Endodermal cell (in vitro differentiated cells): ENCODE measurements around the gene NAA15. TPM values are rescaled to one million over a fixed set of nuclear protein-coding genes. Genes with fewer than 3 reads are reported as not detected.

Source experiments
- DNase-seq: peaks from one replicate; pipeline ENCODE4 v3.0.0-alpha.2; 2017
- H3K27ac ChIP-seq: 2 replicates; pipeline ENCODE4 v1.5.1; 2013; ENCODE audit warnings: mild to moderate bottlenecking, low read depth, low read length, moderate library complexity
- H3K27me3 ChIP-seq: 2 replicates; pipeline ENCODE4 v1.6.1; 2013; ENCODE audit warnings: mild to moderate bottlenecking, low read length, moderate library complexity; ENCODE audit not compliant: insufficient read depth, control insufficient read depth, poor library complexity, severe bottlenecking
- H3K36me3 ChIP-seq: 2 replicates; pipeline ENCODE4 v1.7.0; 2013; ENCODE audit warnings: mild to moderate bottlenecking, low read length, moderate library complexity; ENCODE audit not compliant: control insufficient read depth, insufficient read depth
- H3K4me1 ChIP-seq: one replicate; pipeline ENCODE4 v1.7.0; 2013; ENCODE audit warnings: low read length; ENCODE audit not compliant: control insufficient read depth, insufficient read depth
- H3K4me3 ChIP-seq: 2 replicates; pipeline ENCODE4 v1.5.1; 2013; ENCODE audit warnings: mild to moderate bottlenecking, low read length, moderate library complexity
- H3K9ac ChIP-seq: 2 replicates; pipeline ENCODE4 v1.6.1; 2013; ENCODE audit warnings: mild to moderate bottlenecking, low read length, moderate library complexity; ENCODE audit not compliant: poor library complexity, severe bottlenecking; ENCODE audit errors: extremely low read depth
- H3K9me3 ChIP-seq: 2 replicates; pipeline ENCODE4 v1.6.1; 2013; ENCODE audit warnings: mild to moderate bottlenecking, low read length, moderate library complexity; ENCODE audit not compliant: control insufficient read depth
- H3K27ac Mint-ChIP-seq: 2 replicates; pipeline ENCODE4 v1.8.0; 2020; ENCODE audit warnings: mixed read lengths
- H3K27me3 Mint-ChIP-seq: 2 replicates; pipeline ENCODE4 v1.8.0; 2021; ENCODE audit warnings: mild to moderate bottlenecking, mixed read lengths; ENCODE audit not compliant: insufficient read depth
- H3K36me3 Mint-ChIP-seq: 2 replicates; pipeline ENCODE4 v1.8.0; 2020; ENCODE audit warnings: low read depth, mixed read lengths
- H3K4me1 Mint-ChIP-seq: 2 replicates; pipeline ENCODE4 v1.8.0; 2020; ENCODE audit warnings: mixed read lengths
- H3K4me3 Mint-ChIP-seq: 2 replicates; pipeline ENCODE4 v1.8.0; 2020; ENCODE audit warnings: mild to moderate bottlenecking, moderate library complexity, mixed read lengths
- H3K9me3 Mint-ChIP-seq: 2 replicates; pipeline ENCODE4 v1.8.0; 2020; ENCODE audit warnings: mild to moderate bottlenecking, mixed read lengths
- CTCF ChIP-seq: fragments of 200-600 bp; sonication (generic); conservative IDR thresholded peaks from 2 replicates; pipeline ENCODE4 v1.5.0; 2021; ENCODE audit warnings: antibody characterized with exemption, mild to moderate bottlenecking
- WGBS, 2 experiments: methylation state at CpG; one replicate each; pipeline versions ENCODE4 v1.1.5 to v1.1.7; 2013; ENCODE audit warnings: missing lambda C conversion rate in 2 of 2, mixed read lengths in 1 of 2; ENCODE audit not compliant: insufficient coverage in 1 of 2, insufficient read length in 1 of 2; 5-methylcytosine and 5-hydroxymethylcytosine counted together
- total RNA-seq, 2 donors: library from RNA; stranded (reverse); fragmentation: NEBNext Ultra II Directional in 1 of 2; extraction: Animal tissue kit (Norgen Biotek cat#: 25700) in 1 of 2; gene quantifications; 2 replicates in 1 of 2; 3 replicates in 1 of 2; pipeline ENCODE4 v1.2.1, GENCODE V29; 2021

The NAA15 gene
- total RNA-seq, 2 donors from 2014 or later = 64.7 to 78.9 TPM

- no peak overlapping the region for H3K27ac ChIP-seq
- no peak for TF ChIP-seq CTCF
- H3K9me3 ChIP-seq = peaks cover 21% of the 10 kb centered on the region
- no peak overlapping the region for H3K4me3 ChIP-seq
- Mint-ChIP-seq H3K27ac (no peak overlapping the region), H3K27me3 (no peaks in the 10 kb centered on the region), H3K9me3 (peaks cover 25% of the 10 kb centered on the region), H3K4me1 (peaks cover 21% of the 10 kb centered on the region), H3K4me3 (no peak overlapping the region), H3K36me3 (peaks cover 50% of the 10 kb centered on the region)
- 90 to 100% methylated on average over 4 to 6 of the region's 6 CpGs for WGBS, 2 experiments
- H3K36me3 ChIP-seq = peaks cover 17% of the 10 kb centered on the region
- peaks cover 7% of the 10 kb centered on the region for H3K4me1 ChIP-seq
- H3K27me3 ChIP-seq = no peaks in the 10 kb centered on the region
- H3K9ac ChIP-seq = no peak overlapping the region
- DNase-seq = no peak
Observed at GRCh38 chr4:139324620-139325019, 23.3 kb downstream of the NAA15 start.

GRCh38 chr4:139329665-139330200 lies 28.4 kb downstream of the NAA15 start:
- Mint-ChIP-seq H3K36me3 (peaks cover 35% of the 10 kb centered on the region), H3K4me3 (no peak overlapping the region), H3K27me3 (no peaks in the 10 kb centered on the region), H3K9me3 (peaks cover 7% of the 10 kb centered on the region), H3K27ac (peak overlapping the region; percentile 45), H3K4me1 (peaks cover 13% of the 10 kb centered on the region)
- Histone ChIP-seq H3K4me1 (peaks cover under 1% of the 10 kb centered on the region), H3K27me3 (no peaks in the 10 kb centered on the region), H3K36me3 (peaks cover 28% of the 10 kb centered on the region), H3K9me3 (peaks cover 3% of the 10 kb centered on the region), H3K4me3 (no peak overlapping the region), H3K9ac (no peak overlapping the region), H3K27ac (no peak overlapping the region)
- no peak for DNase-seq
- 71 to 81% methylated on average over 4 of the region's 4 CpGs for WGBS, 2 experiments
- no peak for TF ChIP-seq CTCF

- no peak overlapping the region for H3K4me3 ChIP-seq
- Mint-ChIP-seq H3K27ac (peak overlapping the region; percentile 22), H3K27me3 (no peaks in the 10 kb centered on the region), H3K4me3 (no peak overlapping the region), H3K9me3 (peaks cover 7% of the 10 kb centered on the region), H3K4me1 (peaks cover 7% of the 10 kb centered on the region), H3K36me3 (peaks cover 40% of the 10 kb centered on the region)
- no peak for DNase-seq
- H3K9ac ChIP-seq = no peak overlapping the region
- no peaks in the 10 kb centered on the region for H3K27me3 ChIP-seq
- H3K9me3 ChIP-seq = peaks cover 3% of the 10 kb centered on the region
- H3K36me3 ChIP-seq = peaks cover 32% of the 10 kb centered on the region
- H3K27ac ChIP-seq = no peak overlapping the region
- no peaks in the 10 kb centered on the region for H3K4me1 ChIP-seq
- no peak for TF ChIP-seq CTCF
- 88 to 93% methylated on average over 3 of the region's 3 CpGs for WGBS, 2 experiments
Observed at GRCh38 chr4:139330283-139330682, 29.0 kb downstream of the NAA15 start.
